NCI-H146 (cell line): ENCODE data around the gene CPLX4.

Experiments
- DNase-seq: peaks from one replicate; lab custom pipeline; 2025; lab: John Stamatoyannopoulos, UW

The CPLX4 gene

DNA sequence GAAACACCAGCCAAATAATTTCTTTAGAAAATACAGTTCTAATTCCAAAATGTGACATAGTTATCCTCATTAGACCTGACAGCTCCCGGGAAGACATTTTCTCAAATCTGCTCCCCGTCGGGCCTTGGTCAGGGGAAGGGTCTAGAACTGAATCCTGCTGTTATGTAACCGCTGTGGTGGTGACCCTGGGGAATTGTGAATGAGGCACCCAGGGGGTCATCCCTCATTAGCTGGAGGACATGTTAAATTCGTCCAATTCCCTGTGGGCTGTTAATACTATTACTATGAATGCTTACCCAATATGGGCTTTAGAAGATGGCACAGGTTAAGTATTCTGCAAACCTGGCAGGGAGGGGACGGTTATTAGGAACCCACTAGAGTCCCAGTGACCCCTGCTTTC lies 11.8 kb downstream of the CPLX4 start:
- no peak for DNase-seq

DNA sequence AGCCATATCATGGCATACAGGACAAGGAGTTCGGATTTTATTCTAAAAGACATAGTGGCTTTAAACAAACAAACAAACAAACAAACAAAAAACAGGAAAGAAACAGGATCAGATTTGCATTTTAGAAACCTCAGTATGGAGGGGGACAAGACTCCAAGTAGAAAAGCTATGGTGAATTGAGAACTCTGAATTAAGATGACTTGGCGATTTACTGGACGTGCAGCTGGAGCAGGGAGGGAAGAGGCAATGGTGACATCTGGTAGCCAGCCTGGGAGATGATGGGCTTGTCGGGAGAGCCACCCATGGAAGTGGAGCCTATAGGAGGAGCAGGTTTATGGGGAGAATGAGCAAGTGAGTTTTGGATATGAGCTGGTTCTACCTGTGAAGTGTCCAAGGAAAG lies 13.2 kb downstream of the CPLX4 start:
- no peak for DNase-seq

DNA sequence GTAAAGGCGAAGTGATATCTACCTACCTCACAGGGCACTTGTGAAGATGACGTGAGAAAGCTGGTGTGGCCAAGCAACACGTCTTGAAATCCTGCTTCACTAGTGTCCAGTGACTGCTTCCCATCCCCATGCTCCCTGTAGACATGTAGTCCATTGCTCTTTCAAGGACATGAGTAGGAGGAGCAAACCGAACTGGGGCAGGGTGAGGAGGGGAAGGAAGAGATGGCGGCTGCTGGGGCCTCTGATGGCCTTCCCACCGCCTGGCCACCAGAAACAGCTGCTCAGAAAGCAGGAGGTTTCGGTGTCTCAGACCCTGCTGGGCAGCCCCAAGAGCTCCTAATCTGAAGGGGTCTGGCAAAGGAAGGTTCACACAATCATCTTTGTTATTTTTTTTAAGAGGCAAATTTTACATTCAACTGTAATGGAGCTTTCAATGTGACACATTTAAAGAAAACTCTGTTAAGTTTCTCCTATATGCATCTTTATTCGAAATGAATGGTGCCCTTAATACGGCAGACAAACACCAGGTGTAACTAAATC lies 14.7 kb downstream of the CPLX4 start:
- DNase-seq: peak; percentile 80

DNA sequence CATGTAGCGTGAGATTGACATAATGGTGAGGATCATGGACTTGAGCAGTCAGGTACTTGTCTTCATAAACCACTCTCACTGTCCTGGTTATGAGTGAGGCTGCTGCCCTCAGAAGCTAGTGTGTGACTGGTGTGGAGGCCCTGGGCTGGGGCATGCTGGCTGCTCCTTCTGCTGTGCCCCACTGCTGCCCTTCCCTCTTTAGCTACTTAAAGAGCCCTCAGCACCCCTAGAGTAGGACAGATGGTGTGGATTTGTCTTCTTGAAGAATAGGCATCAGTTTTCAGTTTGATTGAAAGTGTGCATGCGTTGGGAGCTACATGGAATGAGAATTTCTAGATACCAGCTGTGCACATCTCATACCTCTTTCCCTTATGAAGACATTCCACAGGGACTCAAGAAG lies 15.4 kb downstream of the CPLX4 start:
- no peak for DNase-seq

DNA sequence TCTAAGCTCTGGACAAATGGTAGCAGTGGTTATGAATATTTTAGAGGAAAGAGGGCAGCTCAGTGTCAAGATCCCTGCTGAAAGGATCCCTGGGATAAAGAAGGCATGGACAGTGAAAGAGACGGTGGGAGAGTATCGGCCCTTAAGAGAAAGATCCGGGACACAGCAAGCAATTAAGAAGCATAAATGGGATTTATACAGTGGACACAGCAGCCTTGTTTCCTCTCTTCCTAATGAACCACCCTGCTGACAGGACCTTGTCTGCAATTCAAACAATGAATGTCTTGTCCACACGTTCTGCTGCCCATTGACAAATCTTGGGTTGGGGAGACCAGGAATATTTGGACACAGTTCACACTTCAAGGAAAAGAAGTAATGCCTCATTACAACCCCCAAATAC lies 16.5 kb downstream of the CPLX4 start:
- DNase-seq: no peak

DNA sequence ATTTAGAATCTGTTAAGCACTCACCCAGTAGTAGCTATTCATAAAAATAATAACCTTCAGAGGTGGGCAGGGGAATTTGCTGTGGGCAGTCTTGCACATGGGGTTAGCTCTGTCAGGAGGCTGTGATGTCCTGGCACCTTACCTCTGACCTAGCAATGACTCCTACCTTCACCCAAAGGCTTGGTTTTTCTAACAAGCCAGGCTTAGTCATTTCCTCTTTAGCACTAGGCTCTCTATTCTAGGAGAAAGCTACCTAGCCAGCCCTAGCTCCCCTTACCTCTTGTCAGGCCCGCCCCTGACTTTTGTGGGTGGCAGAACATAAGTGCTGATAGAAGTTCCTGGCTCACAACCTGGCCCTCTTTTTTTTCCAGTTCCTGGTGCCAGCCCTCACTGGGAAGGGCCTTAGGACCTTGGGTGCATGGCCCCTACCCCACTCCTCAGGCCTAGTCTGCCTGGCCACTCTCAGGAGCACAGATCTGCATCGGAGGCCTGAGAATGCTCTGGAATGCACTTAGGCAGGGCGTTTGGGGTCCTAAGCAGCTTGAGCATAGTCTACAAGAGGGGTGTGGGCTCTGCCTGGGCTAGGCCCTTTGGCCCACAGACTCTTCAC lies 17.7 kb downstream of the CPLX4 start:
- DNase-seq: no peak

DNA sequence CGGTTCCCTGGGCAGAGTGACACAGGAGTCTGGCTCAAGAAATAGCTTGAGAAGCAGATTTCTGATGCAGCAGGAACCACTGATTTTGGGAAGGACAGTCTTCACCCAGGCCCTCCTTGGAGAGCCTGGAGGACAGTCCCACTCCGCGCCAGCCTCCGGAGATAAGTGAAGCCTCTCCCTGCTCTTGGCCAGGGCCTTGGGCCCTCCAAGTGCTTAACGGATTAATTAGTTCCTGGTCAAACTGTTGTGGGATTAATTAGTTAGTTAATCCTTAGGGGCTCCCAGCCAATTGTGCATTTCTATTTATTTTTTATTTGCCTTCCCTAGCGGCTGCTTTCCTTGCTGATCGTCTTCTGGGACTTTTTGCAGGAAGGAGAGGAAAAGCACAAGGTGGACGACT lies 19.6 kb downstream of the CPLX4 start:
- DNase-seq: no peak

DNA sequence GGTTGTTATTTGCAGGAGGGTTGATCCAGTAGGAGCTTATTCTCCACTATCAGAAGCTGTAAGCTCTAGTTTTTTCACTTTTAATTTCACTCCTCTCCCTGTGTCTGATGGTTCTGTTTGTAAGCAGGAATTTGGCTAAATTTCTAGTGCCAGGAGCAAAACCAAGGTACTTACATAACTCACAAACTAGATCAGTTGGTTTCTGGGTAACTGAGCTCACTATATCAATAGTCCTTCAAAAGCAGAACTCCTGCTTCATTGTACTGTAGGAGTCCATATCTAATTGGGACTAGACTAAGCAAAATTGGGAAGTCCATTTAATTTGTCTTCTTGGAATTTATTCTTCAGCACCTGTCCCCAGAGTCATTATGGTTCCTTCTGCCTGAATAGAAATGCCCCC lies 25.1 kb downstream of the CPLX4 start:
- no peak for DNase-seq

DNA sequence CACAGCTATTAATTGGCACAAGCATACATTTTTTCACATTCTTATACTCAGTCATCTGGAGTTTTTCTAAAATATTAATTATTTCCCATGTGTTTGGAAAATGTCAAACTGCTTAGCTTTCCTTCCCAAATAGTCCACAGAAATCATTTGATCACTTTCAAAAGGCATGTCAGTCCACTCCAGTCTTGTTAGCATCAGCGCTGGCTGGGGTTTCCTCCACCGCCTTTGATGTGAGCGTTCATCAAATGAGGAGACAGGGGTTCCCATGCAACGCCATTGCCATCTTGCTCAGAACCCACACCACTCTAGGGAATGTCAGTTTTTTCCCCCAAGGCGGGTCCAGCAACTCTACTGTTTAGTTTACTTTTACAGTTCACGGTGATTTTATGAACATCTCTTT lies 32.1 kb downstream of the CPLX4 start:
- DNase-seq: no peak

DNA sequence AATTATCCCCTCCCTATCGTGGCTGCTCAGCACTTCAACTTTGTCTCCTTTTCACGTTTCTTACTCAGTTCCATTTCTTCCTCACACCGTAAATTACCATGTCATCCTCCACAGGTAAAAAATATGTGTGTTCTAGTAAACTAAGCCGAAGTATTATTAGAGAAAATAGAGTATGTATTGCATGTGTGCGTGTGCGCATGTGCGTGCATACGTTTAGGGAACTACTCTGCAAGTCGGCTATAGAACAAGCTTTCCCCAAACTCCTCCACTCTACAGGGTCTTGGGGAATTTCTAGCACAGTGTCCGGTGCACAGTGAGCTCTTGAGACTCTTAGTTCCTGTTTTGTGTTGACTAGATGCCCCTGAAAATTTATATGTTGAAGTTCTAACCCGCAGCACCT lies 36.1 kb downstream of the CPLX4 start:
- no peak for DNase-seq

DNA sequence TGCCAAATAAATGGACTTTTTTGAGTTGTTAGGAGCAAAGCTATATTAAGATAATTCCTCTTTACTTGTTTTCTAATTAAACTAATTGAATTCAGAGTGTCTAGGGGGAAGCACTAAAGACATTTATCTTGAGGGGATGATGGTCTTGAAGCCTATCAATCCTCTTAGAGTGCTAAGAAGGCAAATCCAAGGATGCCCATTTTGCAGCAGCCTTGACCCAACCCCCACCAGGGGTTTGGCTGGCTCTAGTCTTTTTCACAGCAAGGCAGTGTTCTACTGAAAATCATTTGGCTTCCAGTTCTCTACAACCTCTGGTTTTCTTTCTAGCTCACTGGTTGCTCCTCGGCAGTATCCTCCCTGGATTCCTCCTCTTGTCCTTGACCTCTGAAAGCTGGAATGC lies 38.7 kb downstream of the CPLX4 start:
- no peak for DNase-seq

DNA sequence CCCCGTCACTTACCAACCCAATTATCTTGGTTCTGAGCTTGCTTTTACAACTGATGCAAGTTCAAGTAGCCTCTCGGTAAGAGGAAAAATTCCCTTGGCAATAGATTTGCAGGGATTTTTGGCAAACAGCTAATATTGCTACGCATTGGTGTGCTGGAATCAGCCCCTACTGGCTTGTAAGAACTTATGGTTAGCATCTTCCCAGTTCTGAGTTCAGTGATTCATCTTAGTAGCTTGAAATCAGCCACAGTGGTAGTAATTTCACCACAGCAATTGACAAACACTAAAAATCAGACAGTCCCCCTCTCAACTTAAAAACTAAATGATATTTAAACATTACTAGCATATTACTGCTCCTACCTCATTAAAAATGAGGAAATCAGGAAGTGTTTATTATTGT lies 39.3 kb downstream of the CPLX4 start:
- DNase-seq: no peak

DNA sequence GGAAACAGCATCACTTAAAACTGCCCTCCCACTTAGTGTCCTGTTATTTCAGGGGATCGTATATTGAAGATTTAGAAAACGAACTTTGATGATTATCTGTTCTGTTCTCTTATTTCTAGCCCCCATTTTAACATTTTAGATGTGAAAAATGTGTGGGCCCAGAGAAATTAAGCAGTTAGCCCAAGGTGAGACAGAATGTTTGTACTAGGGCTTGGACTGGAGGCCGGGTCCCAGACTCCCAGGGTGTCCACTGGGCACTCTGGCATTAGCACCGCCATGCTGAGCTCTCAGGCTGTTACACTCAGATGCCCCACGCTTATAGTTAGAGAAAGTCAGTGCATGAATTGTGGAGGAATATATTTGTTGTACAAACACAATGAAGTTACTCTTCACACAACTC lies 39.7 kb downstream of the CPLX4 start:
- DNase-seq: no peak

DNA sequence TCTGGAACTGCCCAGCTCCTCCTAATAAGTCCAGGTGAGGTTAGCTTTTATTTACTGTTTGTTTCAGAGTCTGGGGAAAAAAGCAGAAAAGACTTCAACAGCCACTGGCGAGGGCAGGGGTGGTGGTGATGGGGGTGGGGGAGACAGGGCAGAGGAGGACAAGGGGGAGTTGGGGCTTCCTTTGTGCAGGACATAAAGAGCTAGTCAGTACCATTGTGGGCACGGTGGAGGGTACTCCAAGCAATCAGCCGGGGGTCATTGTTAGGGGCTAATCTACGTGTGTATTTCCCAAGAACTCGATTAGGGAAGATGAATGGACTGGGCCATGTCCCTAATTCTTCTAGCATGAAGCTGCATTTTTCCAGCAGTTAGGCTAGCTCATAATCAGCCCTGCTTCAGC lies 42.4 kb downstream of the CPLX4 start:
- peak; percentile 23 for DNase-seq

DNA sequence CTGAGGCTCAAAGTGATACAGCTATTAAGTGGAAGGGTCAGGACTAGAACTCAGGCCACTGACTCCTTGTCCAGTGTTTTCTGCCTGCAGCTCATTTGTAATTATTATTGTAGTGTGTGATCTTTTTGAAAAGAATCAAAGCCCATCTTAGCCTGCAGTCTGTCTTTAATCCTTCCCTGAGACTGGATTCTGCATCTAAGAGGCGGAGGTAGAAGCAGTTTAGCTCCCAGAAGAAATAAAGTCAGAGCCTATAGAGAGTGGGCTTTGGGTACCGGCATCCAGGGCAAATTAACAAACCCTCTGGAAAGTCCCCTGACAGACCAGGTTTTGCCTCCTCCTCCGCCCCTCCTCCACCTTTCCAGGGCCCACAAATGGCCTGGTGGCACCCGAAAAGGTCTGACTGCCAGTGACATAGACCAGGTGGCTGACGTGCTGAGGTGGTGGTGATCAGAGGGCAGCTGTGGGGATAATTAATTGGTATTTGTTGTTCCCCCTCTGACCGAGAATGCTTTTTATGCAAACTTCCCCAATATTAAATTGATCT lies 43.0 kb downstream of the CPLX4 start:
- no peak for DNase-seq

DNA sequence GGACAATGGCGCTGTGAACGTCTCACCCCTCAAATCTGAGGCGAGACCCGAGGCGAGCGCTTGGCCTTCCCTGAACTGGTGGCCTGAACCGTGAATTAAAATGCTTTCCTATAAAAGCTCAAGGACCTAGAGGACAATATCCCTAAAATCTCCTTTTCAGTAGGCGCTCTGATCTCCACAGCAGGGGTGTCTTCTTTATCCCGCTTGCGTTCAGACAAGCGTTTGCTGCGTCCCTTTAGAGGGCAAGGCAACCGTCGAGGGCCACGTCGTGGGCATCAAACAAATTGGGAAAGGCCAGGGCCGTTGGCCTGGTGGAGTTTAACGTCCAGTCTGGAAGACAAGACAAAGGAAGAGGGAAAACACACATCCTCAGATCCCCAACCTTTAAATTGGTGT lies 43.9 kb downstream of the CPLX4 start:
- DNase-seq: no peak

DNA sequence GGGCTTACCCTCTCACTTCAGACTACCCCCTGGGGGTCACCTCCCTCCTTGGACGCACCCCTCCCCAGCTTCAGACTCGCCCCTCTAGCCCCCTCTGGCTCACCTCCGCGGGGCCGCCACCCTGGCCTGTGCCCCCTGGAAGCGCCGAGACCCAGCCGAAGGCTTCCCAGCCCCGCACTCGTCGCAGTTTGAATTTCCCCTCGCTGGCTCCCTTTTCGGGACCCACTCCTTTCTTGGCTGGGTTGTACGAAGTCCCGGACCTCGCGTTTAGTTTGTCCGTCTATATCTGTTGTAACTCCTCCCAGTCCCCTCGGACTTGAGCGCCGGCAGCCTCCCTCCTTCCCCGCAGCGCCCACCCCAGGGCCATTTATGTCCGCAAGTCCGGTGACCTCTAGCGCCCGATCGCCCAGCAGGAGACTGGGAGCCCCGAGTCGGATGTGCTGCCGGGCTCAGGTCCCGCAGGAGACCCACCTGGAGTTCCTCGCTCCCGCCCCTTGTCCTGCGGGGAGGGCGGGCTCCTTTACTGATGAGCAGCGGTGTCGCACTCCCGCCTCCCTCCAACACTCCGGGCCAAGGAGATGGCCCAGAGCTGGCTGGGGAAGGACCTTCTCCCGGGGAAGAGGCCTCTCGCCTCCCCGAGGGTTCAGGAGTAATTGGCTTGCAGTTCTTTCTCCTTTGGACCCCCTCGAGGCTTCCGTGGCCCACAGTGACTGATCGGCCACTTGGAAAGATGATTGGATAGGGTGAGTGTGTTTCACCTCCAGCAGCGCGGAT lies 44.5 kb downstream of the CPLX4 start:
- DNase-seq: no peak

DNA sequence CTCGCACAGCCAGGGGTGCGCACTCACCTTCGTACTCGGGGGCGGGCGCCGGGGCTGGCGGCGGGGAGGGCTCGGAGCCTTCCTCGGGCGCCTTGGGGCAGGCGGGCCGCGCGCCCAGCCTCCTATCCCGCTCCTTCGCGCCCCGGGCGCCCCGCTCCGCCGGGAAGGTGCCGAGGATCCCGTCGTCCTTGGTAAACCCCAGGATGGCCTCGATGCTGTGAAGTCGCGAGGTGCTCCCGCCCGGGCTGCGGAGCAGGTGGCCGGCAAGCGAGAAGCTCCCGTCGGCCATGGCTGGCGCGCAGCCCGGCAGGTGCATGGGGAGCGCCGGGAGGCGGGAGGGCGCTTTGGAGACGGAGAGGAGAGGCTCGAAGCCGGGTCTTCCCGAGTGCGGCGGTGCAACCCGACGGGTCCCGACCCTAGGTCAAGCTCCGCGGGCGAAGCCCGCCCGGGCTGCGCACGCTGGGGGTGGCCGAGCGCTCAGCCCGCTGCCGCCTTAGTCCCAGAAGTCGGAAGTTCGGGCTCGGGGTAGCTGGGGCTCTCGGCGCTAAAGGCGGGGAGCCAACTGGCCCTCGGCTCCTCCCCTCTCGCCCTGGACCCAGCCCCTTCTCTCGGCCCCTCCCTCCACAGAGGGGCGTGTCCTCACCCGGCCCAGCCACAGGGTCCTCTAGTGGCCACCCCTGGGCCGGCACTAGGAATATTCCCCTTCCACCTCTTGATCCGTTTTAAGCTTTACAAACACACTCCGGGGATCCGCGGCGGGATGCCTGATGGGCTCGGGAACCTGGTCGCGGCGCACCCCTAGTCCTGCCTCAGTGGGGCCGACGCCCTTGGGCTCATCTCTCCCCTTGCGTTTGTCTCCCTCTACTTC lies 45.3 kb downstream of the CPLX4 start, which contains the start of gene RAX:
Gene RAX (minus strand): TSS at position 564 of the 868 bp plus-strand sequence. CDS start 248 bp downstream, at position 316.
- DNase-seq: no peak

DNA sequence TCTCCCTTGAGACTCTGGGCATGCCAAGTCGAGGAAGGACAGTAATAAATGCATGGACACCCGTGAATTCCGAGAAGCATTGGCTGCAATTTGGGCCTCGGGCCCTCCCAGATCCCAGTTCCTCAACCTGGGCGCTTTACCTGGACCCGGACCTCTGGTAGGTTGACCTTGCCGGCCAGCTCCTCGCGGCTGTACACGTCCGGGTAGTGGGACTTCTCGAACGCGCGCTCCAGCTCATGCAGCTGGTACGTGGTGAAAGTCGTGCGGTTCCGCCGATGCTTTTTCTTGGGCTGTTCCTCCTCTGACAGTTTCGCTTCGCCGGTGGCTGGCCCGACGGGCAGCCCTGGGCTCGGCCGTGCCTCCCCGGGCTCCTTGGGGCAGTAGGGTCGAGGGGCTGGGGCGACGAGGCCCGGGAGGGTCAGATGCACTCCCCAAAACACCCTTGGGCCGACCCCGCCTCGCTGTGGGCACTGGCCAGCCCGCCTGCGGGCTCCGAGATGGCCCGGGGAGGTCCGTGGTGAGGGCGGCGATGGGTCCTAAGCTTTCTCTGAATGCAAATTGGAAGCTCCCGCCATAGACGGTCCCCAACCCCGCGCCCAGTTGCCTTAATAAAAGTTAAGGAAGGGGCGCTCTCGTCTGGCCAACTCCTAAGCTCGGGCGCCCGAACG lies 46.1 kb downstream of the CPLX4 start:
- no peak for DNase-seq

DNA sequence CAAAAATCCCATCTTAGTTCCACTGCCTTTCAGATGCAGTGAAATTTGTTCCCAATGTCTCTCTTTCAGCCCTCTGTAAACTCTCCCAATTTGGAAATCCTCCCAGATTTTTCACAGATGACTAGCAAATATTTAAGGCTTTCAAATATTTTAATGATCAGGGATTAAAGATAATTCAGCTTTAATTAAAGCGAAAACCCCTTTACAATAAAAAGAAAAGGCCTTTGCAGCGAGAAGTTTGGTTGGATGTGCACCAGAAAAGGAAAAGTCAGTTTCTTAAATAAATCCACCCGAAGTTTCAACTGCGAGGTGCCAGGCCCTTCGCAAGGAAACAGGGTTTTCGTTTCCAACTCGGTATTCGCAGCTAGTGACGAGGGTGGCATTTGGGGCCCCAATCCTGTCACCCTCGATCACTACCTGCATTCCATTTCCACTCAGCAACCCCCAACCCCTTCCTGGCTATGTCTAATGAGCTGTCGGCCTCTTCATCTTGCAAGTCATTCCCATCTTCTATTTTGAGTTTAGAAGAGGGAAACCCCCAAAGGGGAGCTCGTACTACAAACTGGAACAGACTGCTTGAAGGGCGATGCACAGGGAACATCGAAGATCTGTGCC lies 46.7 kb downstream of the CPLX4 start:
- DNase-seq: no peak

DNA sequence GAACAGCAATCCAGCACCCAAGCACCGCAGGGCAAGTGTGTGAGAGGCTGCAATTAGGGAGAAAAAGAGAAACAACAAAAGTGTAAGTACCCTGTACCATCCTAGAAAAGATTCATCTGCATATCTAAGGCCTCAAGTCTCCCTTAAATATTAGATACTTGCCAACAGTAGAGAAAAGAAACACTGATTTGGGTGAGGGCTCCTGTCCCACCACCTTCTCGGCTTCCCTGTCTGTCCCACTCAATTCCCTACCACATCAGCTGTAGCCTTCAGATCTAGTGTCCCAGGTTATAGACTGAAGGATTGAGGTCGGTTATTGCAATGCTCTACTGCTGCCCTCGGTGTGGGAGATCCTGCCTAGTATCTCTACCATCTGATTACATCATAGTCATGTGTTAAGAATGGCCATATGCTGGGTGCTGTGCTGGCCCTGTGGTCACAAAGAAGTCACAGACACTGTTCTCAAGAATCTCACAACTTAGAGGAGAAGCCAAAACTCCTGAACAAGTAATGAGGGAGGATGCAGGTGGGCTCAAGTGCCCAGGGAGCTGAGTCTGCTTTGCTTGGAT lies 47.7 kb downstream of the CPLX4 start:
- no peak for DNase-seq
